HCT116 (cell line): ENCODE measurements around the gene TBC1D26. TPM values are rescaled to one million over a fixed set of nuclear protein-coding genes. Genes with fewer than 3 reads are reported as not detected.
"Not testable (repeated sequence)": the region's sequence is repeated elsewhere in the genome, so short reads cannot be mapped to it uniquely, and the experiment has no call there.

Experiments used
- ATAC-seq: fragments of 200-7000 bp; cut with Tn5 transposase; 2 replicates; pipeline ENCODE4 v1.9.1; 2020; ENCODE audit warnings: mild to moderate bottlenecking, moderate library complexity
- BruUV-seq: library from RNA; stranded (reverse); fragments of 400-500 nt; replicated peaks from 2 replicates; lab custom pipeline; 2021; lab: Mats Ljungman, UMichigan
- CTCF ChIA-PET: fragments of 300-600 bp; sonication (Branson Sonifier 250); formaldehyde crosslinking; loops from one replicate; lab custom pipeline; 2021; ENCODE audit warnings: antibody characterized with exemption; lab: Charles Lee
- POLR2A ChIA-PET: fragments of 300-600, 350-600 bp; sonication (Branson Sonifier 250); formaldehyde crosslinking; loops from one replicate; lab custom pipeline; 2021; ENCODE audit warnings: antibody characterized with exemption; lab: Charles Lee
- RAD21 ChIA-PET, 2 experiments: fragments of 300-600 bp; sonication (Branson Sonifier 250); formaldehyde crosslinking; loops; one replicate each; lab custom pipeline; 2023; ENCODE audit warnings: low total read pairs in 2 of 2; ENCODE audit not compliant: uncharacterized antibody in 2 of 2, unreplicated experiment in 2 of 2, low non-redundant PET in 1 of 2; lab: Charles Lee
- DNase-seq: peaks from one replicate; pipeline ENCODE4 v3.0.0-alpha.2; 2010; ENCODE audit warnings: low read depth, low spot score
- H2AFZ ChIP-seq: fragments of 200-600 bp; shearing (Covaris generic), sonication (generic); 2 replicates; pipeline ENCODE4 v1.6.1; 2017; ENCODE audit warnings: low read depth, mixed run types, mixed read lengths, antibody characterized with exemption, low read length; ENCODE audit not compliant: poor library complexity, severe bottlenecking
- H3K27ac ChIP-seq: 2 replicates; pipeline ENCODE4 v1.5.1; 2012; ENCODE audit warnings: low read depth, low read length
- H3K27me3 ChIP-seq: fragments of 200-600 bp; sonication (generic); 2 replicates; pipeline ENCODE4 v1.6.1; 2016; ENCODE audit warnings: mixed run types, low read length, mixed read lengths; ENCODE audit not compliant: insufficient read depth
- H3K36me3 ChIP-seq, 2 experiments: fragments of 200-500 bp in 1 of 2; fragments of 200-600 bp in 1 of 2; sonication (Bioruptor generic) in 1 of 2; sonication (generic) in 1 of 2; 2 replicates each; pipeline versions ENCODE4 v1.5.1 to v1.6.1; 2014 to 2016; ENCODE audit warnings: low read length in 2 of 2, inconsistent platforms in 1 of 2, mixed read lengths in 1 of 2, mixed run types in 1 of 2; ENCODE audit not compliant: insufficient read depth in 2 of 2, control insufficient read depth in 1 of 2
- H3K4me1 ChIP-seq, 2 experiments: fragments of 200-600 bp in 1 of 2; sonication (generic) in 1 of 2; 2 replicates each; pipeline versions ENCODE4 v1.5.1 to v1.6.1; 2012 to 2017; ENCODE audit warnings: low read length in 2 of 2, inconsistent platforms in 1 of 2, mild to moderate bottlenecking in 1 of 2, mixed read lengths in 1 of 2, mixed run types in 1 of 2, moderate library complexity in 1 of 2; ENCODE audit not compliant: insufficient read depth in 2 of 2, control insufficient read depth in 1 of 2
- H3K4me2 ChIP-seq: fragments of 200-600 bp; sonication (generic); 2 replicates; pipeline ENCODE4 v1.6.1; 2017; ENCODE audit warnings: mixed run types, low read length, mixed read lengths
- H3K4me3 ChIP-seq, 2 experiments: fragments of 200-600 bp in 1 of 2; sonication (generic) in 1 of 2; replicated peaks in 1 of 2; 2 replicates each; pipeline ENCODE4 v1.5.1; 2011 to 2016; ENCODE audit warnings: low read length in 2 of 2, control low read depth in 1 of 2, low read depth in 1 of 2, mild to moderate bottlenecking in 1 of 2, mixed read lengths in 1 of 2, mixed run types in 1 of 2
- H3K79me2 ChIP-seq: fragments of 200-600 bp; sonication (generic); 2 replicates; pipeline ENCODE4 v1.6.1; 2017; ENCODE audit warnings: mild to moderate bottlenecking, mixed run types, low read length, moderate library complexity, mixed read lengths; ENCODE audit not compliant: insufficient read depth
- H3K9ac ChIP-seq: fragments of 200-600 bp; sonication (generic); 2 replicates; pipeline ENCODE4 v1.6.1; 2016; ENCODE audit warnings: low read length, mixed read lengths
- H3K9me2 ChIP-seq: fragments of 200-600 bp; sonication (generic), shearing (Covaris generic); 2 replicates; pipeline ENCODE4 v1.6.1; 2017; ENCODE audit warnings: mixed run types, mild to moderate bottlenecking, moderate library complexity; ENCODE audit not compliant: insufficient read depth
- H3K9me3 ChIP-seq, 2 experiments: fragments of 200-500 bp in 1 of 2; fragments of 200-600 bp in 1 of 2; sonication (Bioruptor generic) in 1 of 2; sonication (generic) in 1 of 2; 2 replicates each; pipeline ENCODE4 v1.6.1; 2014 to 2017; ENCODE audit warnings: low read length in 2 of 2, mixed read lengths in 2 of 2, inconsistent platforms in 1 of 2, low read depth in 1 of 2, mild to moderate bottlenecking in 1 of 2, mixed run types in 1 of 2, moderate library complexity in 1 of 2; ENCODE audit not compliant: control insufficient read depth in 1 of 2, insufficient read depth in 1 of 2
- H4K20me1 ChIP-seq: fragments of 200-600 bp; sonication (generic), shearing (Covaris generic); 2 replicates; pipeline ENCODE4 v1.6.1; 2017; ENCODE audit warnings: mixed run types, mild to moderate bottlenecking, moderate library complexity; ENCODE audit not compliant: insufficient read depth
- intact Hi-C: fragments of 100-400 bp; cut with micrococcal nuclease; formaldehyde crosslinking; loops from 2 replicates; pipeline ENCODE4 v1.10.0; 2022
- total RNA-seq: library from RNA; stranded (reverse); gene quantifications from one replicate; pipeline ENCODE4 v1.2.1, GENCODE V29; 2021; ENCODE audit not compliant: unreplicated experiment

The TBC1D26 gene
- total RNA-seq, 1 experiment from 2014 or later, result 1.1 TPM

GRCh38 chr17:15704239-15704638 is 27.8 kb upstream of the TBC1D26 start:
- intact Hi-C loops, H2AFZ ChIP-seq, CTCF ChIA-PET: not testable (repeated sequence)

GRCh38 chr17:15704813-15705212 is 27.3 kb upstream of the TBC1D26 start:
- ATAC-seq, H2AFZ ChIP-seq, POLR2A ChIA-PET, H3K9ac ChIP-seq, H3K4me2 ChIP-seq, H3K27ac ChIP-seq, BruUV-seq, H3K27me3 ChIP-seq, H3K9me2 ChIP-seq, H3K4me1 ChIP-seq, RAD21 ChIA-PET, CTCF ChIA-PET, H4K20me1 ChIP-seq, H3K79me2 ChIP-seq, DNase-seq, H3K4me3 ChIP-seq, intact Hi-C loops: not testable (repeated sequence)
- Histone ChIP-seq H3K36me3 (peaks cover 31 to 33% of the 10 kb centered on the region in 2 experiments), H3K9me3 (peaks cover 8 to 36% of the 10 kb centered on the region in 2 experiments; a peak in 3 of 4 replicates)

More at GRCh38 chr17:15704239-15704638, 27.8 kb upstream of the TBC1D26 start:
- H4K20me1 ChIP-seq, H3K79me2 ChIP-seq, RAD21 ChIA-PET, H3K4me1 ChIP-seq, BruUV-seq, H3K9me2 ChIP-seq, POLR2A ChIA-PET, DNase-seq, H3K4me2 ChIP-seq, ATAC-seq, H3K27me3 ChIP-seq, H3K4me3 ChIP-seq, H3K27ac ChIP-seq, H3K9ac ChIP-seq: not testable (repeated sequence)
- Histone ChIP-seq H3K36me3 (peaks cover 31 to 33% of the 10 kb centered on the region in 2 experiments), H3K9me3 (peaks cover 8 to 36% of the 10 kb centered on the region in 2 experiments; a peak in 3 of 4 replicates)

DNA sequence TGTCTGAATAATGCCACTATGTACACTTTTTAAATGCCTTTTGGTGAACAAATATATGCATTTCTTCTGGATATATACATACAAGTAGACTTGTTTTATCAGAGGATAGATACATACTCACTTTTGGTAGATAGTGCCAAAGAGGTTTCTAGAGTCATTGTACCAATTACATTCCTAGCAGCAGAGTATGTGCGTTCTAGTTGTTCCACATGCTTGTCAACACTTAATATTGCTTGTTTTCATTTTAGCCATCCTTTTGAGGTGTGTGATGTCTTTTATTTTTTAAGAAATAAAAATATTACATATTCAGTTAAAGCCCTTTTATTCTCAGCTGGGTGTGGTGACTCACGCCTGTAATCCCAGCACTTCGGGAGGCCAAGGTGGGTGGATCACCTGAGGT is 23.2 kb upstream of the TBC1D26 start:
- H3K27me3 ChIP-seq, intact Hi-C loops, H3K9ac ChIP-seq, H3K4me3 ChIP-seq, ATAC-seq, DNase-seq, BruUV-seq, H3K9me2 ChIP-seq, H4K20me1 ChIP-seq, H3K27ac ChIP-seq, H3K79me2 ChIP-seq, CTCF ChIA-PET, H3K4me2 ChIP-seq, POLR2A ChIA-PET, H2AFZ ChIP-seq, H3K4me1 ChIP-seq, RAD21 ChIA-PET: not testable (repeated sequence)
- peaks cover 33 to 34% of the 10 kb centered on the region in 2 experiments for H3K36me3 ChIP-seq
- peaks cover 8 to 40% of the 10 kb centered on the region in 2 experiments; a peak in 3 of 4 replicates for H3K9me3 ChIP-seq
